Mucosa of stomach (tissue), 1 donor: ENCODE data around the gene ANKRD49.
A peak's percentile ranks its signal among the peaks of the same experiment; 100 is the strongest.

Source experiments
- H3K27me3 ChIP-seq: one replicate; pipeline ENCODE4 v1.7.0; 2013; ENCODE audit warnings: mild to moderate bottlenecking, low read length; ENCODE audit not compliant: control insufficient read depth, insufficient read depth
- H3K36me3 ChIP-seq: one replicate; pipeline ENCODE4 v1.7.0; 2013; ENCODE audit warnings: low read length; ENCODE audit not compliant: control insufficient read depth, insufficient read depth
- H3K4me1 ChIP-seq: one replicate; pipeline ENCODE4 v1.7.0; 2013; ENCODE audit warnings: mild to moderate bottlenecking, low read length; ENCODE audit not compliant: control insufficient read depth, insufficient read depth
- H3K4me3 ChIP-seq: one replicate; pipeline ENCODE4 v1.7.0; 2013; ENCODE audit warnings: low read length
- H3K9ac ChIP-seq: one replicate; pipeline ENCODE4 v1.7.0; 2013; ENCODE audit warnings: mild to moderate bottlenecking, low read length, moderate library complexity
- H3K9me3 ChIP-seq: one replicate; pipeline ENCODE4 v1.7.0; 2013; ENCODE audit warnings: mild to moderate bottlenecking, low read length, moderate library complexity; ENCODE audit not compliant: control insufficient read depth
- donor health status: Pancreatic carcinoma.

Gene ANKRD49

DNA sequence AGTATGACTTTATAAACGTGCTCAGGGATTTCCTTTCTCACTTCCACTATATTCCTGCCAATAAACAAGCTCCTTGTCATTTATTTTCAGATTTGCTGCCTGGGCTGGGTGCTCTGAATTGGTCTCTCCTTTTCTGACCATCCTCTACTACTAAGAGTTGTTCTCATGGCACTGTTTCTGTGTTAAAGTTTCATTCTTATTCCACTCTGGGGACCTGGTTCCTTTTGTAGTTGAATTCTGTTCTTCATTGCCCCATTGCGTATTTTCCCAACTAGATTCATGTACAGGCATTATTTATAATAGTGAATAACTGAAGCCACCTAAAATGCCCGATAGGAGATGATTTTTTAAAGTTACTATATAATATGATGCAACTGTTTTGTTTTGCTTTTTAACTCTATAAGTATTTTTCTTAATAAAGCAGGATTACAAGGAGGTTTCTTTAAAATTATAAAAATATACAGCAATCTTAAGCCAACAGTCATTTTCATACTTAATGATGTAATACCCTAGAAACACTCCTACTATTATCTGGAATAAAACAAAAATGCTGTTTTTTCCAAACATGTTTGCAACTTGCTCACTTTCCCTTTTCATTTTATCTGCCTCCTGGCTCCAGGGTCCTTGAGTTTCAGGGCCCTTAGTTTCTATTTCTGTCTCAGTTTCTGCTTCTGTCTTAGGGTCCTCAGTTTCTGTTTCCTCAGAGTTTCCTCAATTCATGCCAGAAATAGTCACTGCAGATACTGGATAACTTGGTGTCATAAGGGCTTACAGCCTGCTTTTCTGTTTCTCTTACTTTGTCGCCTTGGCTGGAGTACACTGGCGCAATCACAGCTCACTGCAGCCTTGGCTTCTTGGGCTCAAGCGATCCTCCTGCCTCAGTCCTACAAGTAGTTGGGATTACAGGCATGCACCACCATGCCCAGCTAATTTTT, 40.2 kb downstream of the ANKRD49 start:
- H3K4me1 ChIP-seq = peaks cover 20% of the 10 kb centered on the region
- H3K4me3 ChIP-seq = no peak overlapping the region
- no peaks in the 10 kb centered on the region for H3K9me3 ChIP-seq
- H3K36me3 ChIP-seq = no peaks in the 10 kb centered on the region
- no peaks in the 10 kb centered on the region for H3K27me3 ChIP-seq
- H3K9ac ChIP-seq = no peak overlapping the region

DNA sequence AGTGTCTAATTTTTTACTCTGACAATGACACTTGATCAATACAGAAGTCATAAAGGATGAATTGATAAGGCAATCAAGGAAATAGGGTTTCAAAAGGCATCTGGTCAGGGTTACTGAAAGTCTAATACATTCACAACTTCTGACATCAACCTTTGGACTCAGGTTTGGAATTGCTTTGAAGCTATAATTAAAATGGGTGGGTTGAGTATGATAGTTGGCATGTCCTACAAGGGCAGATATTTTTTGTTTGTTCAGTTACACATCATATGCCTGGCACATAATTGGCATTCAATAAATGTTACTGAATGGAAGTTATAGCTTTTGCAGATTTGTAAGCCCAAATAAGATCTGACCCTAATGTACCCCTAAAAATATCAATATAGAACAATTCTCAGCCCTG, 42.6 kb downstream of the ANKRD49 start:
- Histone ChIP-seq H3K9ac (no peak overlapping the region), H3K36me3 (no peaks in the 10 kb centered on the region), H3K4me1 (peaks cover 41% of the 10 kb centered on the region), H3K9me3 (no peaks in the 10 kb centered on the region), H3K4me3 (no peak overlapping the region), H3K27me3 (no peaks in the 10 kb centered on the region)

GRCh38 chr11:94537031-94537600, 43.3 kb downstream of the ANKRD49 start:
- H3K9ac ChIP-seq = no peak overlapping the region
- H3K4me3 ChIP-seq = no peak overlapping the region
- peaks cover 47% of the 10 kb centered on the region for H3K4me1 ChIP-seq

DNA sequence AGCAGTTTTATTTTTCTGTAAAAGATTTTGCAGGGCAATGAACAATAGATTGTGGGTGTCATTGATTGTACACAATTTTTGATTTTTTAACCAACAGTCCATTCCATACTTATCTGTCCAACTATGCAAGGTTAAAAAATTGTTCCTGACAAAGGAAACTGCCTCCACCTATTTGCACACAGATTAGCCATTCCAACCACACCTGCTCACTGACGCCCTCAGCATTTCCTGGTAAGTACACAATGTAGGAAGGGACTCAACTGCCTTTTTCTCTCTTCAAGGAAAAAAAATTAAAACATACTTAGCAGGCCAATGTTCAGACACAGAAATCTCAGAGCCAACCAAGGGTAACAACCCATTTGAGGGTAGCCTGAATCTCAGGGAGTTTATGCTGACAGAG, 45.6 kb downstream of the ANKRD49 start:
- no peaks in the 10 kb centered on the region for H3K27me3 ChIP-seq
- peak overlapping the region; percentile 35 for H3K9ac ChIP-seq
- H3K4me1 ChIP-seq = peaks cover 57% of the 10 kb centered on the region
- no peak overlapping the region for H3K4me3 ChIP-seq
- H3K36me3 ChIP-seq = no peaks in the 10 kb centered on the region
- H3K9me3 ChIP-seq = no peaks in the 10 kb centered on the region

More at GRCh38 chr11:94537031-94537600, 43.3 kb downstream of the ANKRD49 start:
- H3K27me3 ChIP-seq = no peaks in the 10 kb centered on the region
- no peaks in the 10 kb centered on the region for H3K36me3 ChIP-seq
- no peaks in the 10 kb centered on the region for H3K9me3 ChIP-seq

DNA sequence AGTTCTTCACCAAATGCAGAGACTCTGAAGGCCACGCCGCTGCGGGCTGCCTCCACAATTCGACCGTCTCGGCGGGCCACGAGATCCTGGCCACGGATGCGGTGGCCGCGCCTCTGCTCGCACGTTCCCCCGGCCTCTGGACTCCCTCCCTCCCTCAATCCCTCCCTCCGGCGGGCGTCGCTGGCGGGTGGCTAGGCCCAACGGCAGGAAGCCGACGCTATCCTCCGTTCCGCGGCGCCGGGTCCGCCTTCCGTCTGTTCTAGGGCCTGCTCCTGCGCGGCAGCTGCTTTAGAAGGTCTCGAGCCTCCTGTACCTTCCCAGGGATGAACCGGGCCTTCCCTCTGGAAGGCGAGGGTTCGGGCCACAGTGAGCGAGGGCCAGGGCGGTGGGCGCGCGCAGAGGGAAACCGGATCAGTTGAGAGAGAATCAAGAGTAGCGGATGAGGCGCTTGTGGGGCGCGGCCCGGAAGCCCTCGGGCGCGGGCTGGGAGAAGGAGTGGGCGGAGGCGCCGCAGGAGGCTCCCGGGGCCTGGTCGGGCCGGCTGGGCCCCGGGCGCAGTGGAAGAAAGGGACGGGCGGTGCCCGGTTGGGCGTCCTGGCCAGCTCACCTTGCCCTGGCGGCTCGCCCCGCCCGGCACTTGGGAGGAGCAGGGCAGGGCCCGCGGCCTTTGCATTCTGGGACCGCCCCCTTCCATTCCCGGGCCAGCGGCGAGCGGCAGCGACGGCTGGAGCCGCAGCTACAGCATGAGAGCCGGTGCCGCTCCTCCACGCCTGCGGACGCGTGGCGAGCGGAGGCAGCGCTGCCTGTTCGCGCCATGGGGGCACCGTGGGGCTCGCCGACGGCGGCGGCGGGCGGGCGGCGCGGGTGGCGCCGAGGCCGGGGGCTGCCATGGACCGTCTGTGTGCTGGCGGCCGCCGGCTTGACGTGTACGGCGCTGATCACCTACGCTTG, 50.2 kb downstream of the ANKRD49 start, which contains the start of gene FUT4:
TSS of gene FUT4 (plus strand) at position 227 of the 951 bp plus-strand sequence. CDS start at position 440, 213 bp downstream.
- Histone ChIP-seq H3K4me1 (peaks cover 39% of the 10 kb centered on the region), H3K36me3 (no peaks in the 10 kb centered on the region), H3K9me3 (no peaks in the 10 kb centered on the region), H3K9ac (peak within 1 kb of the TSS; percentile 85), H3K27me3 (no peaks in the 10 kb centered on the region), H3K4me3 (peak within 1 kb of the TSS; percentile 58)

DNA sequence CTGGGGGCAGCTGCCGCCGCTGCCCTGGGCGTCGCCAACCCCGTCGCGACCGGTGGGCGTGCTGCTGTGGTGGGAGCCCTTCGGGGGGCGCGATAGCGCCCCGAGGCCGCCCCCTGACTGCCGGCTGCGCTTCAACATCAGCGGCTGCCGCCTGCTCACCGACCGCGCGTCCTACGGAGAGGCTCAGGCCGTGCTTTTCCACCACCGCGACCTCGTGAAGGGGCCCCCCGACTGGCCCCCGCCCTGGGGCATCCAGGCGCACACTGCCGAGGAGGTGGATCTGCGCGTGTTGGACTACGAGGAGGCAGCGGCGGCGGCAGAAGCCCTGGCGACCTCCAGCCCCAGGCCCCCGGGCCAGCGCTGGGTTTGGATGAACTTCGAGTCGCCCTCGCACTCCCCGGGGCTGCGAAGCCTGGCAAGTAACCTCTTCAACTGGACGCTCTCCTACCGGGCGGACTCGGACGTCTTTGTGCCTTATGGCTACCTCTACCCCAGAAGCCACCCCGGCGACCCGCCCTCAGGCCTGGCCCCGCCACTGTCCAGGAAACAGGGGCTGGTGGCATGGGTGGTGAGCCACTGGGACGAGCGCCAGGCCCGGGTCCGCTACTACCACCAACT, 51.0 kb downstream of the ANKRD49 start:
- peak overlapping the region; percentile 85 for H3K9ac ChIP-seq
- H3K4me3 ChIP-seq = peak overlapping the region; percentile 26
- H3K4me1 ChIP-seq = peaks cover 38% of the 10 kb centered on the region
- no peaks in the 10 kb centered on the region for H3K9me3 ChIP-seq
- no peaks in the 10 kb centered on the region for H3K27me3 ChIP-seq
- no peaks in the 10 kb centered on the region for H3K36me3 ChIP-seq

DNA sequence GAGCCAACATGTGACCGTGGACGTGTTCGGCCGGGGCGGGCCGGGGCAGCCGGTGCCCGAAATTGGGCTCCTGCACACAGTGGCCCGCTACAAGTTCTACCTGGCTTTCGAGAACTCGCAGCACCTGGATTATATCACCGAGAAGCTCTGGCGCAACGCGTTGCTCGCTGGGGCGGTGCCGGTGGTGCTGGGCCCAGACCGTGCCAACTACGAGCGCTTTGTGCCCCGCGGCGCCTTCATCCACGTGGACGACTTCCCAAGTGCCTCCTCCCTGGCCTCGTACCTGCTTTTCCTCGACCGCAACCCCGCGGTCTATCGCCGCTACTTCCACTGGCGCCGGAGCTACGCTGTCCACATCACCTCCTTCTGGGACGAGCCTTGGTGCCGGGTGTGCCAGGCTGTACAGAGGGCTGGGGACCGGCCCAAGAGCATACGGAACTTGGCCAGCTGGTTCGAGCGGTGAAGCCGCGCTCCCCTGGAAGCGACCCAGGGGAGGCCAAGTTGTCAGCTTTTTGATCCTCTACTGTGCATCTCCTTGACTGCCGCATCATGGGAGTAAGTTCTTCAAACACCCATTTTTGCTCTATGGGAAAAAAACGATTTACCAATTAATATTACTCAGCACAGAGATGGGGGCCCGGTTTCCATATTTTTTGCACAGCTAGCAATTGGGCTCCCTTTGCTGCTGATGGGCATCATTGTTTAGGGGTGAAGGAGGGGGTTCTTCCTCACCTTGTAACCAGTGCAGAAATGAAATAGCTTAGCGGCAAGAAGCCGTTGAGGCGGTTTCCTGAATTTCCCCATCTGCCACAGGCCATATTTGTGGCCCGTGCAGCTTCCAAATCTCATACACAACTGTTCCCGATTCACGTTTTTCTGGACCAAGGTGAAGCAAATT, 51.7 kb downstream of the ANKRD49 start:
- Histone ChIP-seq H3K4me1 (peaks cover 30% of the 10 kb centered on the region), H3K9me3 (no peaks in the 10 kb centered on the region), H3K9ac (peak overlapping the region; percentile 85), H3K4me3 (peak overlapping the region; percentile 26), H3K36me3 (no peaks in the 10 kb centered on the region), H3K27me3 (no peaks in the 10 kb centered on the region)

DNA sequence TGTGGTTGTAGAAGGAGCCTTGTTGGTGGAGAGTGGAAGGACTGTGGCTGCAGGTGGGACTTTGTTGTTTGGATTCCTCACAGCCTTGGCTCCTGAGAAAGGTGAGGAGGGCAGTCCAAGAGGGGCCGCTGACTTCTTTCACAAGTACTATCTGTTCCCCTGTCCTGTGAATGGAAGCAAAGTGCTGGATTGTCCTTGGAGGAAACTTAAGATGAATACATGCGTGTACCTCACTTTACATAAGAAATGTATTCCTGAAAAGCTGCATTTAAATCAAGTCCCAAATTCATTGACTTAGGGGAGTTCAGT, 52.3 kb downstream of the ANKRD49 start:
- no peaks in the 10 kb centered on the region for H3K27me3 ChIP-seq
- H3K36me3 ChIP-seq = no peaks in the 10 kb centered on the region
- H3K4me3 ChIP-seq = peak overlapping the region; percentile 26
- H3K9me3 ChIP-seq = no peaks in the 10 kb centered on the region
- H3K4me1 ChIP-seq = peaks cover 24% of the 10 kb centered on the region
- peak overlapping the region; percentile 85 for H3K9ac ChIP-seq

DNA sequence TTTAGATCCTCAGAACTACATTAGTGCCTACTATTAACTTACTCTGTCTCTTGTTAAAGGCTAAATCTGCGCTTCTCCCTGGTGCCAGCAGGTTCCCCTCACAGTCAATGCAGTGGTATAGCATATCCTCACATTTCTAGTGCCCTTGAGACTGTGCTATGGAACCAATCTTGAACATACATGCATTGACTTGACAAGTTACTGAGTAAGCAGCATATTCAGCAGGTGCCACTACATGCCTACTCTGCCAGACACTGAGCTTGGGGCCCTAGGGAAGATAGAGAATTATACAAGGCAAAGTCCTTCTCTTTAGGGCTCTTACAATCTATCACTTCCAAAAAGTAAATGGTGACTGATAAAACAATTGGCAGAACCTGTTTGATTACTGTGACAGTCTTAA, 53.1 kb downstream of the ANKRD49 start:
- H3K27me3 ChIP-seq = no peaks in the 10 kb centered on the region
- H3K9ac ChIP-seq = peak overlapping the region; percentile 1
- H3K36me3 ChIP-seq = no peaks in the 10 kb centered on the region
- H3K4me3 ChIP-seq = peak overlapping the region; percentile 26
- no peaks in the 10 kb centered on the region for H3K9me3 ChIP-seq
- H3K4me1 ChIP-seq = peaks cover 21% of the 10 kb centered on the region

- Histone ChIP-seq H3K4me3 (no peak overlapping the region), H3K4me1 (peaks cover 13% of the 10 kb centered on the region), H3K36me3 (no peaks in the 10 kb centered on the region), H3K9me3 (no peaks in the 10 kb centered on the region), H3K27me3 (no peaks in the 10 kb centered on the region), H3K9ac (no peak overlapping the region)
Observed at GRCh38 chr11:94549146-94549545, 55.4 kb downstream of the ANKRD49 start.
